ENCODE results near the gene NELL1. TPM values are rescaled to one million over a fixed set of nuclear protein-coding genes. Genes with fewer than 3 reads are reported as not detected.

Gene NELL1
- total RNA-seq, 3 donors from 2014 or later (not counting 1 experiment from before 2014, with no cell fraction given): not detected

- WGBS (ENCODE audit: insufficient coverage): no CpG with 5 or more reads among the region's 1 CpG
- H3K27ac ChIP-seq (ENCODE audit: low read length): no peak overlapping the region
- H3K27me3 ChIP-seq (ENCODE audit: control insufficient read depth, insufficient read depth, low read length): no peaks in the 10 kb centered on the region
- no peaks in the 10 kb centered on the region for H3K9me3 ChIP-seq (ENCODE audit: control insufficient read depth, insufficient read depth, low read length)
- ATAC-seq (no peak), DNase-seq (no peak)
- Mint-ChIP-seq H3K27ac (no peak overlapping the region), H3K4me1 (no peaks in the 10 kb centered on the region), H3K36me3 (no peaks in the 10 kb centered on the region), H3K9me3 (peaks cover 5 to 11% of the 10 kb centered on the region in 2 donors), H3K4me3 (no peak overlapping the region), H3K27me3 (ENCODE audit: low read depth in 2 of 2) (no peaks in the 10 kb centered on the region)
- TF ChIP-seq, protein P1, sequence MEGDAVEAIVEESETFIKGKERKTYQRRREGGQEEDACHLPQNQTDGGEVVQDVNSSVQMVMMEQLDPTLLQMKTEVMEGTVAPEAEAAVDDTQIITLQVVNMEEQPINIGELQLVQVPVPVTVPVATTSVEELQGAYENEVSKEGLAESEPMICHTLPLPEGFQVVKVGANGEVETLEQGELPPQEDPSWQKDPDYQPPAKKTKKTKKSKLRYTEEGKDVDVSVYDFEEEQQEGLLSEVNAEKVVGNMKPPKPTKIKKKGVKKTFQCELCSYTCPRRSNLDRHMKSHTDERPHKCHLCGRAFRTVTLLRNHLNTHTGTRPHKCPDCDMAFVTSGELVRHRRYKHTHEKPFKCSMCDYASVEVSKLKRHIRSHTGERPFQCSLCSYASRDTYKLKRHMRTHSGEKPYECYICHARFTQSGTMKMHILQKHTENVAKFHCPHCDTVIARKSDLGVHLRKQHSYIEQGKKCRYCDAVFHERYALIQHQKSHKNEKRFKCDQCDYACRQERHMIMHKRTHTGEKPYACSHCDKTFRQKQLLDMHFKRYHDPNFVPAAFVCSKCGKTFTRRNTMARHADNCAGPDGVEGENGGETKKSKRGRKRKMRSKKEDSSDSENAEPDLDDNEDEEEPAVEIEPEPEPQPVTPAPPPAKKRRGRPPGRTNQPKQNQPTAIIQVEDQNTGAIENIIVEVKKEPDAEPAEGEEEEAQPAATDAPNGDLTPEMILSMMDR (IDR thresholded peaks at IDR 0.05): no peak
- H3K4me1 ChIP-seq (ENCODE audit: control insufficient read depth, insufficient read depth, low read length): no peaks in the 10 kb centered on the region
- H3K36me3 ChIP-seq (ENCODE audit: control insufficient read depth, insufficient read depth, low read length): no peaks in the 10 kb centered on the region
- intact Hi-C loops (cut with micrococcal nuclease): loop anchor here (5.0 kb wide), 1 partner anchor 389 kb away; no protein-coding TSS in a partner anchor
- H3K4me3 ChIP-seq (ENCODE audit: low read length): no peak overlapping the region
These were observed 652.1 kb downstream of the NELL1 start for GRCh38 chr11:21321530-21321929.

DNA sequence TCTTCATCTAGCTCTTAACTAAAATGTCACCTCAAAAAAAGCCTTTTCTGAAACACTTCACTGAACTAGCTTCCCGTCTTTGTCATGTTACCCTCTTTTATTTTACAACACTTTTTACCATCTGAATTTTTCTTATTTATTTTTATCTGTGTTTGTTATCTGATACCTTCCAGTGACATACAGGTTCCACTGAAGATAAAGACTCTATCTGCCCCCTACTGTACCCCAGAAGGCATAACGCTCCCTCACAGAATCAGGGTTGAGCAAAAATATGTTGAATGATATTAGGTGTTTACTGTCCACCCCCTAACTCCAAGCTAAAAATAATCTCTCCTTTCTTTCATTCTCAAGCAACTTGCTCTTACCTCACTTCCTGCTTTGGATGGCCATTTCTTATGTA, 654.2 kb downstream of the NELL1 start:
- Mint-ChIP-seq H3K27ac (no peak overlapping the region), H3K4me1 (no peaks in the 10 kb centered on the region), H3K9me3 (peaks cover 12 to 16% of the 10 kb centered on the region in 2 donors), H3K36me3 (no peaks in the 10 kb centered on the region), H3K27me3 (ENCODE audit: low read depth in 2 of 2) (no peaks in the 10 kb centered on the region), H3K4me3 (no peak overlapping the region)
- WGBS (ENCODE audit: insufficient coverage): 60% methylated on average over 1 of the region's 2 CpGs
- Histone ChIP-seq H3K27ac (ENCODE audit: low read length) (no peak overlapping the region), H3K36me3 (ENCODE audit: control insufficient read depth, insufficient read depth, low read length) (no peaks in the 10 kb centered on the region), H3K9me3 (ENCODE audit: control insufficient read depth, insufficient read depth, low read length) (peaks cover 8% of the 10 kb centered on the region), H3K4me1 (ENCODE audit: control insufficient read depth, insufficient read depth, low read length) (no peaks in the 10 kb centered on the region), H3K4me3 (ENCODE audit: low read length) (no peak overlapping the region), H3K27me3 (ENCODE audit: control insufficient read depth, insufficient read depth, low read length) (no peaks in the 10 kb centered on the region)
- ATAC-seq: no peak
- TF ChIP-seq, protein P1 (IDR thresholded peaks at IDR 0.05): no peak
- DNase-seq: no peak
- intact Hi-C loops (cut with micrococcal nuclease): loop anchor here (5.0 kb wide), 1 partner anchor 391 kb away; no protein-coding TSS in a partner anchor

DNA sequence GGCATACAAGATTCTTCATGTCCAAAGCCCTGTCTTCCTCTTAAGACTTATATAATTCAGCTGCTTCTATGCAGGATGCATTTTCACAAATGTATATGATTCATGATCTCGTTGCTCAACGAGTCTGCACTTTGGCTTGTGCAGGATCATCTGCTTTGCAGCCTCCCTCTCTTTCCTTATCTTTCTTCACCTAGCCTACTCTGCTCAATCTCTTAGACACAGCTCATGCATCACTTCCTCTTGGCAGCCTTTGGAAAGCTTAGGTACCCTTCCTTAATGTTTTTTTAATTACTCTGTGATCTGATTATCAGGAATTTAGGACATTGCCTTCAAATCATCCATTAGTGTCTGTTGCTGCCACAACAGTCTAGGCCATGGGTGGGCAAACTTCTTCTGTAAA, 673.8 kb downstream of the NELL1 start:
- H3K4me3 Mint-ChIP-seq: no peak overlapping the region
- intact Hi-C loops (cut with micrococcal nuclease): no loop called here
- no peaks in the 10 kb centered on the region for H3K4me1 ChIP-seq (ENCODE audit: control insufficient read depth, insufficient read depth, low read length)
- WGBS (ENCODE audit: insufficient coverage): 30% methylated on average over 2 of the region's 2 CpGs
- H3K27me3 Mint-ChIP-seq (ENCODE audit: low read depth in 2 of 2): no peaks in the 10 kb centered on the region
- H3K9me3 ChIP-seq (ENCODE audit: control insufficient read depth, insufficient read depth, low read length): no peaks in the 10 kb centered on the region
- H3K4me1 Mint-ChIP-seq: no peaks in the 10 kb centered on the region
- H3K36me3 Mint-ChIP-seq: no peaks in the 10 kb centered on the region
- H3K27me3 ChIP-seq (ENCODE audit: control insufficient read depth, insufficient read depth, low read length): no peaks in the 10 kb centered on the region
- TF ChIP-seq, protein P1 (IDR thresholded peaks at IDR 0.05): no peak
- H3K27ac Mint-ChIP-seq: no peak overlapping the region
- H3K4me3 ChIP-seq (ENCODE audit: low read length): no peak overlapping the region
- no peaks in the 10 kb centered on the region for H3K36me3 ChIP-seq (ENCODE audit: control insufficient read depth, insufficient read depth, low read length)
- no peak for ATAC-seq
- H3K9me3 Mint-ChIP-seq: peaks cover 12 to 19% of the 10 kb centered on the region in 2 donors
- no peak overlapping the region for H3K27ac ChIP-seq (ENCODE audit: low read length)
- no peak for DNase-seq

GRCh38 chr11:21346361-21346760, 677.0 kb downstream of the NELL1 start:
- no peak overlapping the region for H3K4me3 Mint-ChIP-seq
- H3K27ac Mint-ChIP-seq: no peak overlapping the region
- Histone ChIP-seq H3K36me3 (ENCODE audit: control insufficient read depth, insufficient read depth, low read length) (no peaks in the 10 kb centered on the region), H3K27ac (ENCODE audit: low read length) (no peak overlapping the region), H3K27me3 (ENCODE audit: control insufficient read depth, insufficient read depth, low read length) (no peaks in the 10 kb centered on the region), H3K4me1 (ENCODE audit: control insufficient read depth, insufficient read depth, low read length) (no peaks in the 10 kb centered on the region), H3K4me3 (ENCODE audit: low read length) (no peak overlapping the region), H3K9me3 (ENCODE audit: control insufficient read depth, insufficient read depth, low read length) (no peaks in the 10 kb centered on the region)
- no peaks in the 10 kb centered on the region for H3K27me3 Mint-ChIP-seq (ENCODE audit: low read depth in 2 of 2)
- H3K36me3 Mint-ChIP-seq: no peaks in the 10 kb centered on the region
- DNase-seq (no peak), ATAC-seq (no peak)
- TF ChIP-seq, protein P1 (IDR thresholded peaks at IDR 0.05): no peak
- intact Hi-C loops (cut with micrococcal nuclease): no loop called here
- no peaks in the 10 kb centered on the region for H3K4me1 Mint-ChIP-seq
- H3K9me3 Mint-ChIP-seq: peaks cover 12 to 17% of the 10 kb centered on the region in 2 donors

Data from natural killer cell (primary cell).